Femur (tissue), 1 donor: ENCODE measurements around the gene LYG2.
"Not testable (repeated sequence)": the region's sequence is repeated elsewhere in the genome, so short reads cannot be mapped to it uniquely, and the experiment has no call there.

ENCODE experiments used
- DNase-seq: peaks from one replicate; pipeline ENCODE4 v3.0.0-alpha.2; 2017

The LYG2 gene

GRCh38 chr2:99255491-99256318 is at the start of gene LYG2:
Gene LYG2 (minus strand): TSS chr2:99255666. CDS start chr2:99254260, 1,406 bp downstream.
- DNase-seq = no peak

GRCh38 chr2:99301097-99301496 is 45.6 kb upstream of the LYG2 start, which contains the start of gene LYG1:
Gene LYG1 (minus strand): TSS chr2:99301197. CDS start chr2:99295670, 5,527 bp downstream.
- not testable (repeated sequence) for DNase-seq

GRCh38 chr2:99299580-99299979 is 44.1 kb upstream of the LYG2 start:
- DNase-seq = no peak

- DNase-seq = no peak
Observed at GRCh38 chr2:99297994-99298393, 42.5 kb upstream of the LYG2 start.

- DNase-seq = no peak
Observed at GRCh38 chr2:99285526-99285925, 30.1 kb upstream of the LYG2 start.

- DNase-seq = no peak
Observed at GRCh38 chr2:99279969-99280695, 24.7 kb upstream of the LYG2 start.

GRCh38 chr2:99278793-99279291 is 23.4 kb upstream of the LYG2 start:
- DNase-seq = no peak

GRCh38 chr2:99278195-99278765 is 22.8 kb upstream of the LYG2 start:
- not testable (repeated sequence) for DNase-seq

- DNase-seq = no peak
Observed at GRCh38 chr2:99275882-99276281, 20.4 kb upstream of the LYG2 start.

- no peak for DNase-seq
Observed at GRCh38 chr2:99261242-99261641, 5.8 kb upstream of the LYG2 start.

GRCh38 chr2:99260184-99260583 is 4.7 kb upstream of the LYG2 start:
- no peak for DNase-seq

- DNase-seq = no peak
Observed at GRCh38 chr2:99259465-99259864, 4.0 kb upstream of the LYG2 start.

GRCh38 chr2:99256677-99257076 is 1.2 kb upstream of the LYG2 start:
- no peak for DNase-seq

GRCh38 chr2:99249951-99250350 is 5.5 kb downstream of the LYG2 start:
- DNase-seq = no peak

- no peak for DNase-seq
Observed at GRCh38 chr2:99242151-99242550, 13.3 kb downstream of the LYG2 start.

GRCh38 chr2:99240431-99240830 is 15.0 kb downstream of the LYG2 start:
- no peak for DNase-seq

- no peak for DNase-seq
Observed at GRCh38 chr2:99238599-99238998, 16.9 kb downstream of the LYG2 start.

GRCh38 chr2:99233177-99233576 is 22.3 kb downstream of the LYG2 start:
- not testable (repeated sequence) for DNase-seq

GRCh38 chr2:99217929-99218501 is 37.5 kb downstream of the LYG2 start:
- DNase-seq = no peak

GRCh38 chr2:99216096-99216495 is 39.4 kb downstream of the LYG2 start:
- no peak for DNase-seq

GRCh38 chr2:99205491-99205890 is 50.0 kb downstream of the LYG2 start:
- DNase-seq = no peak

- no peak for DNase-seq
Observed at GRCh38 chr2:99201959-99202678, 53.3 kb downstream of the LYG2 start.
